Tibial artery (tissue), 4 donors: ENCODE data around the gene GTF2IRD1.
"Not testable (repeated sequence)": the region's sequence is repeated elsewhere in the genome, so short reads cannot be mapped to it uniquely, and the experiment has no call there.

Experiments used
- DNase-seq, 2 donors: peaks; one replicate each; pipeline ENCODE4 v3.0.0-alpha.2; 2019
- H3K27ac ChIP-seq, 2 donors: fragments of 200-600 bp; sonication (generic) in 1 of 2; 1 replicate in 1 of 2; 2 replicates in 1 of 2; pipeline ENCODE4 v1.5.1; 2018 to 2019; ENCODE audit warnings: mild to moderate bottlenecking in 1 of 2
- H3K27me3 ChIP-seq, 2 donors: fragments of 200-600 bp; sonication (generic) in 1 of 2; one replicate each; pipeline versions ENCODE4 v1.5.1 to v1.6.0; 2016 to 2019
- H3K36me3 ChIP-seq, 3 donors: fragments of 200-600 bp; sonication (generic) in 2 of 3; one replicate each; pipeline ENCODE4 v1.5.1; 2016 to 2019; ENCODE audit warnings: mild to moderate bottlenecking in 2 of 3
- H3K4me1 ChIP-seq, 4 donors: fragments of 200-600 bp; sonication (generic) in 2 of 4; 1 replicate in 3 of 4; 2 replicates in 1 of 4; pipeline ENCODE4 v1.5.1; 2016 to 2019
- H3K4me3 ChIP-seq, 2 donors: fragments of 200-600 bp; sonication (generic) in 1 of 2; 1 replicate in 1 of 2; 2 replicates in 1 of 2; pipeline ENCODE4 v1.5.1; 2018 to 2019; ENCODE audit warnings: mild to moderate bottlenecking in 2 of 2
- H3K9me3 ChIP-seq, 3 donors: fragments of 200-600 bp; sonication (generic) in 1 of 3; one replicate each; pipeline ENCODE4 v1.5.1; 2016 to 2019
- CTCF ChIP-seq, 2 experiments: fragments of 200-600 bp in 1 of 2; fragments of 450-650 bp in 1 of 2; IDR thresholded peaks; one replicate each; pipeline ENCODE4 v1.5.1; 2017 to 2019; ENCODE audit warnings: antibody characterized with exemption in 2 of 2, mild to moderate bottlenecking in 1 of 2, moderate library complexity in 1 of 2
- intact Hi-C: fragments of 100-400 bp; cut with DNase I; formaldehyde crosslinking; loops from one replicate; pipeline ENCODE4 v1.15.0; 2023; ENCODE audit warnings: low total_unique reads

The GTF2IRD1 gene

GRCh38 chr7:74503943-74504342, 50.2 kb downstream of the GTF2IRD1 start:
- peaks cover 0 to 27% (median 21%) of the 10 kb centered on the region in 4 donors for H3K4me1 ChIP-seq

DNA sequence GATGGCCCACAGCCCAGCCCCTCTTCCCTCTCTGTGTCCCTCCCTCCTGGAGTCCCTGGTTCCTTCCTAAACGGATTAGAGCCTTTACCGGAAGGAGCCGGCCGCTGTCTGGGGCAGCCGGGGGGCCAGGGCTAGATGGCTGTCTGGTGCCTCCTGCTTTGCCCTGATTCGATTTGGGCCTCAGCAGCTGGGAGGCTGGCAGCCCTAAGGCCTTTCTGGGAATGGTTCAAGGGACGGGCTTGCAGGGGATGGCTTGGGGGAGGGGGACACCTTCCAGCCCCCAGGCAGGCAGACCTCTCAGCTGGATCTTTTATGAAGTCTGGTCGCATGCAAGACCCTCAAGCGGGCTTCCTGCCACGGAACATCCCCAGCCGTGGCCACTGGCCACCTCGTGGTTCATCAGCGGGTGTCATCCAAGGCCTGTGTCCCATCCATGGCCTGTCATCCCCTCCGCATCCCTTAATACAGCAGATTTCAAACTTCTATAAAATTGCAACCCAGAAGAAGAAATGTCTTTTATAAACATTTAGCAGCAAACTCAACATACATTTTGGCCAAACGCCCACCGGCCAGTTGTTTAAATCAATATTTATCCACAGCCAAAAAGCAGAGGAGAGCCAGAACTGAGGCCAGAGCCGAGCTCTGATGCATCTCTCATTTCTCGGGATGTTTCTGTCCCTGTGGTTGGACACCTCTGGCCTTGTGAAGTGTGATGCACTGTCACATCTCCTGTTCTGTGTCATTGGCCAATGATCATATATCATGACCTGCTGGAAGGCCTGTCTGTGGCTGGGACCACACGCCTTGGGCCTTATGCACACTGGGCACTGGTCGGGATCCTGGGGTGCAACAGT, 52.0 kb downstream of the GTF2IRD1 start:
- no peak for DNase-seq
- Histone ChIP-seq H3K36me3 (peaks cover 0 to 18% (median 5%) of the 10 kb centered on the region in 3 donors), H3K27ac (no peak overlapping the region), H3K9me3 (no peaks in the 10 kb centered on the region), H3K27me3 (no peaks in the 10 kb centered on the region), H3K4me1 (peaks cover 0 to 26% (median 20%) of the 10 kb centered on the region in 4 donors), H3K4me3 (no peak overlapping the region)
- intact Hi-C loops = loop anchor here (5.0 kb wide), 1 partner anchor 62 kb away; no protein-coding TSS in a partner anchor
- TF ChIP-seq CTCF (IDR thresholded peaks at IDR 0.05) = no peak

More at GRCh38 chr7:74503943-74504342, 50.2 kb downstream of the GTF2IRD1 start:
- H3K9me3 ChIP-seq = no peaks in the 10 kb centered on the region
- H3K27me3 ChIP-seq = no peaks in the 10 kb centered on the region
- intact Hi-C loops = no loop called here
- TF ChIP-seq CTCF (IDR thresholded peaks at IDR 0.05) = no peak
- no peak overlapping the region for H3K27ac ChIP-seq
- DNase-seq = no peak
- H3K4me3 ChIP-seq = no peak overlapping the region
- H3K36me3 ChIP-seq = peaks cover 0 to 5% (median 3%) of the 10 kb centered on the region in 3 donors

DNA sequence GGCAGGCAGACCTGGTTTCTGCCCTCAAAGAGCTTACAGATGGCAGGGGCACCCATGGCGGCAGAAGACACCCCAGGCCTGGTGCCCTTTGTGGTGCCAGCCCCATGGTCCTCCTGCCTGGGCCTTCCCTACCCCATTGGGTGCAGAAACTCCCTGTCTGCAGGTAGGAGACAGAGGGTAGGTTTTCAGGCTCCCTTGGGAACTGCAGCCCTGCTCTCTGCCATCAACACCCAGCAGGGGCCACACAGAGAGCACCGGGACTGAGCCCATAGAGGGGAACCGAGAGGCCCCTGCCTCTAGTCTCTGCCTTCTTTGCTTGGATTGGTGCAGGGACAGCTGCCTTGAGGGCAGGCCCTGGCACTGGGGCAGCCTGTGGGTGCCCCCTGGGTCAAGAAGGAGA, 52.6 kb downstream of the GTF2IRD1 start:
- no peak for DNase-seq
- Histone ChIP-seq H3K27ac (no peak overlapping the region), H3K27me3 (no peaks in the 10 kb centered on the region), H3K4me1 (peaks cover 0 to 20% (median 14%) of the 10 kb centered on the region in 4 donors), H3K9me3 (no peaks in the 10 kb centered on the region), H3K4me3 (no peak overlapping the region), H3K36me3 (peaks cover 0 to 24% (median 5%) of the 10 kb centered on the region in 3 donors)
- intact Hi-C loops = loop anchor here (5.0 kb wide), 1 partner anchor 61 kb away; no protein-coding TSS in a partner anchor
- TF ChIP-seq CTCF (IDR thresholded peaks at IDR 0.05) = no peak

DNA sequence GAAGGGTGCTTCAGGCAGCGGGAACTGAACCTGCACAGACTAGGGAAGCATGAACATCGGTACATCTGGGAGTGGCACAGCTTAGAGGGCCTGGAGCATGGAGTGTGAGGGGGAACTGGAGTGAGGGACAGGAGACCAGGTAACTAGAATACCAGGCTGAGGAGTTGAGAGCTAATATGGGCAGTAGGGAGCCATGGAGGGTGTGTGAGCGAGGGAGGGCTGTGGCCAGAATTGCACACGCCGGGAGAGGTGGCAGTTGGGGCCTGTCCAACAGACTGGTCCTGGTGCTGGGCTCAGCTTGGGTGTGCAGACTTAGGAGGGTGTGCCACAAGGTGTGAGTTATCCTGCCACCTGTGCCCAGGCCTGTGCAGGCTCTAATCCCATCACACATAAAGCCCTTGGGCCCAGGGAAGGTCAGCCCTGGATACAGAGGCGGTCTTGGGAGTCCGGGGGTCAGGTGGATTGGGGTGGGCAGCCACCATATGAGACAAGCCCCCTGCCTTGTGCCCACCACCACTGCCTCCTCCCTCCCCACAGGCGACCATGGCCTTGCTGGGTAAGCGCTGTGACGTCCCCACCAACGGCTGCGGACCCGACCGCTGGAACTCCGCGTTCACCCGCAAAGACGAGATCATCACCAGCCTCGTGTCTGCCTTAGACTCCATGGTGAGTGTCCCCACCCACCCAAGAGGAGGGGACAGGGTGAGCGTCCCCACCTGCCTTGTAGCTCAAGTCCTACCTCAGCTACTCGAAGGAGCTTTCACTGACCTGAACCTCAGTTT, 54.0 kb downstream of the GTF2IRD1 start:
- H3K27me3 ChIP-seq = no peaks in the 10 kb centered on the region
- H3K27ac ChIP-seq = no peak overlapping the region
- no peaks in the 10 kb centered on the region for H3K9me3 ChIP-seq
- no peak overlapping the region for H3K4me3 ChIP-seq
- DNase-seq = no peak
- TF ChIP-seq CTCF (IDR thresholded peaks at IDR 0.05) = no peak
- peaks cover 0 to 36% (median 11%) of the 10 kb centered on the region in 3 donors for H3K36me3 ChIP-seq
- intact Hi-C loops = loop anchor here (5.0 kb wide), 1 partner anchor 60 kb away; no protein-coding TSS in a partner anchor
- peaks cover 0 to 6% (median 2%) of the 10 kb centered on the region in 4 donors for H3K4me1 ChIP-seq

- not testable (repeated sequence) for H3K27ac ChIP-seq, H3K4me3 ChIP-seq, DNase-seq, H3K27me3 ChIP-seq, H3K4me1 ChIP-seq, H3K9me3 ChIP-seq
- peaks cover 0 to 53% (median 18%) of the 10 kb centered on the region in 3 donors for H3K36me3 ChIP-seq
- intact Hi-C loops = loop anchor here (5.0 kb wide), 1 partner anchor 58 kb away; no protein-coding TSS in a partner anchor
These were observed 55.7 kb downstream of the GTF2IRD1 start for GRCh38 chr7:74509453-74509852.
